ENCODE data around the gene GNG7. TPM values are rescaled to one million over a fixed set of nuclear protein-coding genes. Genes with fewer than 3 reads are reported as not detected.

The GNG7 gene
- polyA plus RNA-seq, 1 donor (not counting 4 experiments of a cell fraction or from before 2014, with no cell fraction given): 0.01 TPM

- peak overlapping the region; percentile 68 for H2AFZ ChIP-seq (ENCODE audit: control insufficient read depth, low read length)
- peaks cover 26% of the 10 kb centered on the region for H3K4me1 ChIP-seq (ENCODE audit: control insufficient read depth, extremely low read depth, insufficient read depth, low read length)
- H3K4me3 ChIP-seq (ENCODE audit: control insufficient read depth in 2 of 3, extremely low read depth in 1 of 3, insufficient read depth in 2 of 3, low read depth in 1 of 3, low read length in 3 of 3): peak overlapping the region; percentile 15 to 67 (median 55)
- peak overlapping the region; percentile 92 for H3K4me2 ChIP-seq (ENCODE audit: control insufficient read depth, extremely low read depth, insufficient read depth, low read depth, low read length)
- FAIRE-seq: peak; percentile 81
- no peaks in the 10 kb centered on the region for H3K9me3 ChIP-seq (ENCODE audit: control insufficient read depth, low read depth, low read length)
- no peaks in the 10 kb centered on the region for H3K36me3 ChIP-seq (ENCODE audit: control insufficient read depth in 2 of 2, extremely low read depth in 1 of 2, insufficient read depth in 2 of 2, low read length in 2 of 2)
- no peaks in the 10 kb centered on the region for H3K27me3 ChIP-seq (ENCODE audit: control insufficient read depth, extremely low read depth, insufficient read depth, low read length)
- no peaks in the 10 kb centered on the region for H3K79me2 ChIP-seq (ENCODE audit: control insufficient read depth, insufficient read depth, low read length)
- dilution Hi-C loops (cut with MboI; ENCODE audit: extremely low pct_ligation_motif_present, low sequenced_read_pairs): no loop called here
- H4K20me1 ChIP-seq (ENCODE audit: control insufficient read depth, extremely low read depth, insufficient read depth, low read length): no peaks in the 10 kb centered on the region
- peak; percentile 72 for DNase-seq (ENCODE audit: low read depth, low spot score)
- TF ChIP-seq EZH2 (IDR thresholded peaks at IDR 0.05; ENCODE audit: low read length): no peak
- TF ChIP-seq CTCF (optimal IDR thresholded peaks at IDR 0.05 in 1 of 3, IDR thresholded peaks at IDR 0.05 in 1 of 3, conservative IDR thresholded peaks at IDR 0.05 in 1 of 3; ENCODE audit: extremely low read depth in 1 of 3, insufficient read depth in 2 of 3, low read length in 3 of 3): no peak
- H3K27ac ChIP-seq (ENCODE audit: control insufficient read depth, insufficient read depth, low read length): peak overlapping the region; percentile 43
- no peaks in the 10 kb centered on the region for H3K9me1 ChIP-seq (ENCODE audit: control insufficient read depth, extremely low read depth, insufficient read depth, low read length)
- peak overlapping the region; percentile 69 for H3K9ac ChIP-seq (ENCODE audit: control insufficient read depth, extremely low read depth, insufficient read depth, low read length)
Observed at GRCh38 chr19:2524840-2525723, 177.4 kb downstream of the GNG7 start.

GRCh38 chr19:2524361-2524839 lies 178.1 kb downstream of the GNG7 start:
- Histone ChIP-seq H3K9me1 (ENCODE audit: control insufficient read depth, extremely low read depth, insufficient read depth, low read length) (no peaks in the 10 kb centered on the region), H3K27ac (ENCODE audit: control insufficient read depth, insufficient read depth, low read length) (no peak overlapping the region), H3K36me3 (ENCODE audit: control insufficient read depth in 2 of 2, extremely low read depth in 1 of 2, insufficient read depth in 2 of 2, low read length in 2 of 2) (no peaks in the 10 kb centered on the region), H3K9me3 (ENCODE audit: control insufficient read depth, low read depth, low read length) (no peaks in the 10 kb centered on the region), H3K79me2 (ENCODE audit: control insufficient read depth, insufficient read depth, low read length) (no peaks in the 10 kb centered on the region), H4K20me1 (ENCODE audit: control insufficient read depth, extremely low read depth, insufficient read depth, low read length) (no peaks in the 10 kb centered on the region), H3K4me1 (ENCODE audit: control insufficient read depth, extremely low read depth, insufficient read depth, low read length) (peaks cover 20% of the 10 kb centered on the region), H2AFZ (ENCODE audit: control insufficient read depth, low read length) (no peak overlapping the region), H3K27me3 (ENCODE audit: control insufficient read depth, extremely low read depth, insufficient read depth, low read length) (no peaks in the 10 kb centered on the region), H3K4me3 (ENCODE audit: control insufficient read depth in 2 of 3, extremely low read depth in 1 of 3, insufficient read depth in 2 of 3, low read depth in 1 of 3, low read length in 3 of 3) (peak overlapping the region in 1 of 3 experiments; percentile 25), H3K9ac (ENCODE audit: control insufficient read depth, extremely low read depth, insufficient read depth, low read length) (no peak overlapping the region), H3K4me2 (ENCODE audit: control insufficient read depth, extremely low read depth, insufficient read depth, low read depth, low read length) (peak overlapping the region; percentile 92)
- dilution Hi-C loops (cut with MboI; ENCODE audit: extremely low pct_ligation_motif_present, low sequenced_read_pairs): no loop called here
- DNase-seq (ENCODE audit: low read depth, low spot score): no peak
- TF ChIP-seq EZH2 (IDR thresholded peaks at IDR 0.05; ENCODE audit: low read length): no peak
- TF ChIP-seq CTCF (optimal IDR thresholded peaks at IDR 0.05 in 1 of 3, IDR thresholded peaks at IDR 0.05 in 1 of 3, conservative IDR thresholded peaks at IDR 0.05 in 1 of 3; ENCODE audit: extremely low read depth in 1 of 3, insufficient read depth in 2 of 3, low read length in 3 of 3): no peak
- no peak for FAIRE-seq
